Upper lobe of left lung (tissue), 4 donors: Measurements from ENCODE around the gene SUMF1.

Experiments
- EP300 ChIP-seq, 4 donors: sonication (generic); formaldehyde crosslinking; IDR thresholded peaks; one replicate each; pipeline ENCODE4 v1.5.1; 2017; ENCODE audit warnings: antibody characterized with exemption in 4 of 4, control low read depth in 2 of 4
- POLR2A ChIP-seq, 4 donors: fragments of 450-650 bp; IDR thresholded peaks; one replicate each; pipeline ENCODE4 v1.5.1; 2016 to 2017; ENCODE audit warnings: antibody characterized with exemption in 4 of 4, mild to moderate bottlenecking in 2 of 4
- POLR2AphosphoS5 ChIP-seq, 2 donors: sonication (generic); formaldehyde crosslinking; IDR thresholded peaks; one replicate each; pipeline ENCODE4 v1.5.1; 2017; ENCODE audit warnings: antibody characterized with exemption in 2 of 2
- TF ChIP-seq, protein P1 (sequence below), 6 experiments: fragments of 450-650 bp in 4 of 6; fragments of 200-600 bp in 2 of 6; sonication (generic) in 2 of 6; IDR thresholded peaks; one replicate each; pipeline ENCODE4 v1.5.1; 2016 to 2019; ENCODE audit warnings: antibody characterized with exemption in 6 of 6

- TF ChIP-seq, protein P1, sequence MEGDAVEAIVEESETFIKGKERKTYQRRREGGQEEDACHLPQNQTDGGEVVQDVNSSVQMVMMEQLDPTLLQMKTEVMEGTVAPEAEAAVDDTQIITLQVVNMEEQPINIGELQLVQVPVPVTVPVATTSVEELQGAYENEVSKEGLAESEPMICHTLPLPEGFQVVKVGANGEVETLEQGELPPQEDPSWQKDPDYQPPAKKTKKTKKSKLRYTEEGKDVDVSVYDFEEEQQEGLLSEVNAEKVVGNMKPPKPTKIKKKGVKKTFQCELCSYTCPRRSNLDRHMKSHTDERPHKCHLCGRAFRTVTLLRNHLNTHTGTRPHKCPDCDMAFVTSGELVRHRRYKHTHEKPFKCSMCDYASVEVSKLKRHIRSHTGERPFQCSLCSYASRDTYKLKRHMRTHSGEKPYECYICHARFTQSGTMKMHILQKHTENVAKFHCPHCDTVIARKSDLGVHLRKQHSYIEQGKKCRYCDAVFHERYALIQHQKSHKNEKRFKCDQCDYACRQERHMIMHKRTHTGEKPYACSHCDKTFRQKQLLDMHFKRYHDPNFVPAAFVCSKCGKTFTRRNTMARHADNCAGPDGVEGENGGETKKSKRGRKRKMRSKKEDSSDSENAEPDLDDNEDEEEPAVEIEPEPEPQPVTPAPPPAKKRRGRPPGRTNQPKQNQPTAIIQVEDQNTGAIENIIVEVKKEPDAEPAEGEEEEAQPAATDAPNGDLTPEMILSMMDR (IDR thresholded peaks at IDR 0.05) = no peak
- TF ChIP-seq POLR2AphosphoS5 (IDR thresholded peaks at IDR 0.05) = no peak
- TF ChIP-seq EP300 (IDR thresholded peaks at IDR 0.05) = no peak
- TF ChIP-seq POLR2A (IDR thresholded peaks at IDR 0.05) = no peak
Observed at GRCh38 chr3:4426782-4427344, 40.2 kb downstream of the SUMF1 start.
